Neutrophil (primary cell): ENCODE data around the gene SLC31A1.

ENCODE experiments used
- H3K27ac ChIP-seq: fragments of 200-600 bp; sonication (generic); 2 replicates; pipeline ENCODE4 v1.5.1; 2016; ENCODE audit warnings: mild to moderate bottlenecking, moderate library complexity
- H3K27me3 ChIP-seq: fragments of 200-600 bp; sonication (generic); 2 replicates; pipeline ENCODE4 v1.6.0; 2016; ENCODE audit warnings: mild to moderate bottlenecking
- H3K36me3 ChIP-seq: fragments of 200-600 bp; sonication (generic); 2 replicates; pipeline ENCODE4 v1.5.1; 2017
- H3K4me1 ChIP-seq, 2 experiments: fragments of 200-600 bp in 1 of 2; sonication (generic) in 1 of 2; 1 replicate in 1 of 2; 2 replicates in 1 of 2; pipeline versions ENCODE4 v1.5.1 to v1.6.1; 2013 to 2016; ENCODE audit warnings: low read depth in 1 of 2, low read length in 1 of 2, mild to moderate bottlenecking in 1 of 2, moderate library complexity in 1 of 2; ENCODE audit not compliant: control insufficient read depth in 1 of 2, insufficient read depth in 1 of 2
- H3K4me3 ChIP-seq, 2 experiments: fragments of 200-600 bp in 1 of 2; sonication (generic) in 1 of 2; 1 replicate in 1 of 2; 2 replicates in 1 of 2; pipeline ENCODE4 v1.5.1; 2013 to 2016; ENCODE audit warnings: low read depth in 1 of 2, low read length in 1 of 2, mild to moderate bottlenecking in 1 of 2, moderate library complexity in 1 of 2
- H3K9me3 ChIP-seq: fragments of 200-600 bp; sonication (generic); 2 replicates; pipeline ENCODE4 v1.5.1; 2016
- TF ChIP-seq, protein P1 (sequence below): fragments of 200-600 bp; sonication (generic); IDR thresholded peaks from 2 replicates; pipeline ENCODE4 v1.5.1; 2016; ENCODE audit warnings: antibody characterized with exemption

SLC31A1 gene

DNA sequence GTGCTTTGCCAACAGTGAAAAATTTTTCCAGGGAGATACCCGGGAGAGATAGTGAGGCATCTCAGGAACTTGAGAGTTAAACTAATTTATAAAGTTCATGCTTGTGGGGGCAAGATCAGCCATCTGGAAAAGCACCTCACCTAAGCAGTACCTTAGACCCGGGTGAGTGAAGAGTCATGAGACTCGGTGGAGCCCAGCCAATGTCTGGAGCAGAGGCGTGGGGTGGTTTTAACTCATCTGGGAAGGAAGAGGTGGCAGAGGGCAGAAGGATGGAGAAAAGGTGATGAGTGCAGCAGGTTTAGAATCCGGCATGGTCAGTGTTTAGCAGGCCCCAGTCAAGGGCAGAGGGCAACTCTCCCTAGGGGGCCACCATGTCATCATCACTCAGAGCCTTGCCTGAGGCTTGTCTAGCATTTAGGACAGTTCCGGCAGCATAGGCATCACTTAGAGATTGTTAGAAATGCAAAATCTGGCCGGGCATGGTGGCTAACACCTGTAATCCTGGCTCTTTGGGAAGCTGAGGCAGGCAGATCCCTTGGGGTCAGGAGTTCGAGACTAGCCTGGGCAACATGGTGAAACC lies 86.1 kb downstream of the SLC31A1 start:
- H3K27me3 ChIP-seq, result no peaks in the 10 kb centered on the region
- TF ChIP-seq, protein P1, sequence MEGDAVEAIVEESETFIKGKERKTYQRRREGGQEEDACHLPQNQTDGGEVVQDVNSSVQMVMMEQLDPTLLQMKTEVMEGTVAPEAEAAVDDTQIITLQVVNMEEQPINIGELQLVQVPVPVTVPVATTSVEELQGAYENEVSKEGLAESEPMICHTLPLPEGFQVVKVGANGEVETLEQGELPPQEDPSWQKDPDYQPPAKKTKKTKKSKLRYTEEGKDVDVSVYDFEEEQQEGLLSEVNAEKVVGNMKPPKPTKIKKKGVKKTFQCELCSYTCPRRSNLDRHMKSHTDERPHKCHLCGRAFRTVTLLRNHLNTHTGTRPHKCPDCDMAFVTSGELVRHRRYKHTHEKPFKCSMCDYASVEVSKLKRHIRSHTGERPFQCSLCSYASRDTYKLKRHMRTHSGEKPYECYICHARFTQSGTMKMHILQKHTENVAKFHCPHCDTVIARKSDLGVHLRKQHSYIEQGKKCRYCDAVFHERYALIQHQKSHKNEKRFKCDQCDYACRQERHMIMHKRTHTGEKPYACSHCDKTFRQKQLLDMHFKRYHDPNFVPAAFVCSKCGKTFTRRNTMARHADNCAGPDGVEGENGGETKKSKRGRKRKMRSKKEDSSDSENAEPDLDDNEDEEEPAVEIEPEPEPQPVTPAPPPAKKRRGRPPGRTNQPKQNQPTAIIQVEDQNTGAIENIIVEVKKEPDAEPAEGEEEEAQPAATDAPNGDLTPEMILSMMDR, result no peak
- H3K4me3 ChIP-seq, result no peak overlapping the region
- H3K9me3 ChIP-seq, result no peaks in the 10 kb centered on the region
- H3K36me3 ChIP-seq, result no peaks in the 10 kb centered on the region
- no peaks in the 10 kb centered on the region for H3K4me1 ChIP-seq
- H3K27ac ChIP-seq, result no peak overlapping the region

DNA sequence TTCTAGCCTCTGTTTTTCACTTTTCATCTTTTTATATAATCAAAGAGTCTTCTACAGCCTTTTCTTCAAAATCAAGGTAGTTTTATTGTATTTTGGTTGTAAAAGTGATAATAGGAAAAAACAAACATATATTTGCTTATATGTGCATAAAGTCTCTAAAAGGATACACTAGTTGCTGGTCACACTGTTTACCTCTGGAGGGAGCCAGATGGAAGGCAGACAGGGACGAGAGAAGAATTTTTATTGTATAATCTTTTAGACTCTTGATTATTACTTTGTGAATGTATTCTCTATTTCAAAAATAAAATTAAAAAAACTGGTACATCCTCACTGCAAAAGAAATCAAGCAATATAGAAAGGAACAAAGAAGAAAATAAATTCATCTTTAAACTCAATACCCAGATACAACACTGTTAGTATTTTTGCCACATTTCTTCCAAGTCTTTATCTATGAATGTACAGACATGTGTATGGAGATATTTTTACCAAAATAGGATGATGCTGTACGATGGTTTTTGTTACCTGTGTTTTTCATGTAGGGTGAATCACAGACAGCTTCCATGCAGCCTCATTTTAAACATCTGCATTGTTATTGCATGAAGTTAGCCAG lies 88.0 kb downstream of the SLC31A1 start:
- Histone ChIP-seq H3K36me3 (no peaks in the 10 kb centered on the region), H3K4me1 (no peaks in the 10 kb centered on the region), H3K27me3 (no peaks in the 10 kb centered on the region), H3K9me3 (no peaks in the 10 kb centered on the region), H3K4me3 (no peak overlapping the region), H3K27ac (no peak overlapping the region)
- TF ChIP-seq, protein P1, result no peak

DNA sequence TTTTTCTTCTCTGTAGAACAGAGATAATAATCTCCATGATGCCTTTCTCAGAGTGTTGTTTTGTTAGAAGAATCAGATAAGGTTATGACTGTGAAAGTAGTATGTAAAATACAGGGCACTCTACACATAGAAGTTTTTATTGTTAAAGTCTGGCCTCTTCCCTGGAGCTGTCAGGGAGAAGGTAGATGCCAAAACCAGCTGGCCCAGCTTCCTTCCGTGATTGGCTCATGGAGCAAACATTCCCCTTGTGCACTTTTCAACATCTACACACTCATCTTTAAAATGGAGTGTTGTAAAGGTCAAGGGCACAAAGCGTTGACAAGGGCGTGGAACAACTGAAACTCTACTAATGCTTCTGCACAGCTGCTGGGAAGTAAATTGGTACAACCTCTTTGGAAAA lies 89.2 kb downstream of the SLC31A1 start:
- H3K27me3 ChIP-seq, result no peaks in the 10 kb centered on the region
- no peaks in the 10 kb centered on the region for H3K36me3 ChIP-seq
- no peak overlapping the region for H3K4me3 ChIP-seq

DNA sequence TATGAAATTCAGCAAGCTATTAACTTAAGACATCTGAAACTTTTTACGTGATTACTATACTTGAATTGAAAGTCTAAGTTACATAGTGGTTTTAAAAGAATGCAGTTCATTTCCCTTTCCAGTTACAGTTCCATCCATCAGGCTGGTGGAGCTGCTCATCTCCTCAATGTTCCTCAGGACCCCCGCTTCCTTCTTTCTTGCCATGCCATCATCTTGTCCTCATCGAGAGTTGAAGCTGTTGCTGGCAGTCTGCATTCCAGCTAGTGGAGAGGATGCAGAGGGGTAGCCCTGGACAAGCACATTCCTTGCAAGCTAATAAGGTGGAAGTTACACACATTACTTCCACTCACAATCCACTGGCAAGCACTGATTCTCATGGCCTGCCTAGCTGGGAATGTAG lies 90.6 kb downstream of the SLC31A1 start:
- Histone ChIP-seq H3K4me3 (no peak overlapping the region), H3K27me3 (no peaks in the 10 kb centered on the region), H3K27ac (no peak overlapping the region), H3K9me3 (no peaks in the 10 kb centered on the region), H3K4me1 (no peaks in the 10 kb centered on the region), H3K36me3 (no peaks in the 10 kb centered on the region)
- TF ChIP-seq, protein P1, result no peak

More for the DNA sequence above, 89.2 kb downstream of the SLC31A1 start:
- TF ChIP-seq, protein P1, result no peak
- Histone ChIP-seq H3K4me1 (no peaks in the 10 kb centered on the region), H3K27ac (no peak overlapping the region), H3K9me3 (no peaks in the 10 kb centered on the region)

DNA sequence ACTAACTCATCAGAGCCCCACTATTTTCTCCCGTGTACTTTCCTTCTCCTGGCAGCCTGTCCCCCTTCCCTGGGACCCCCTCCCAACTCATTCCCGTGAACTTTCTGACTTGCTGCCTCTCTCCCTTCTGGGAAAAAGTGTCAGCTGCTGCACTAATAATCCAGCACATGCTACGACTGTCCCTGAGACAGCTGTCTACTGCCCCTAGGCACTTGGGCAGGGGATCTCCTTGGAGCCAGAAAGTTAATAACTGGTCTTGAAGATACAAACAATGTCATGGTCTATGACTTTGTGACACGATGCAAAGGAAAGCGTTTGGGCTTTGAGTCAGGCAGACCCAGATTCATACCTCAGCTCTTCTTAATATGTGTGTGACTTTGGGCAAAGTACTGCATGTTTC lies 91.9 kb downstream of the SLC31A1 start:
- Histone ChIP-seq H3K27me3 (no peaks in the 10 kb centered on the region), H3K9me3 (no peaks in the 10 kb centered on the region), H3K36me3 (no peaks in the 10 kb centered on the region), H3K27ac (no peak overlapping the region), H3K4me3 (no peak overlapping the region), H3K4me1 (no peaks in the 10 kb centered on the region)
- TF ChIP-seq, protein P1, result no peak
